GM18870 (cell line): ENCODE measurements around the gene MUC4.
A peak's percentile ranks its signal among the peaks of the same experiment; 100 is the strongest.

ENCODE experiments used
- ATAC-seq: cut with Tn5 transposase; IDR thresholded peaks from one replicate; pipeline ENCODE4 v1.9.1; 2021; ENCODE audit warnings: moderate library complexity; ENCODE audit not compliant: unreplicated experiment

Gene MUC4

GRCh38 chr3:195811756-195812155 lies at the start of gene MUC4:
Gene MUC4 (minus strand): TSS chr3:195811929. CDS start chr3:195811817, 112 bp downstream.
- no peak for ATAC-seq

GRCh38 chr3:195860456-195860855 lies 48.7 kb upstream of the MUC4 start:
- no peak for ATAC-seq

GRCh38 chr3:195859846-195860411 lies 48.2 kb upstream of the MUC4 start:
- no peak for ATAC-seq

GRCh38 chr3:195859061-195859845 lies 47.5 kb upstream of the MUC4 start:
- ATAC-seq: no peak

- no peak for ATAC-seq
Observed at GRCh38 chr3:195856410-195857084, 44.8 kb upstream of the MUC4 start.

GRCh38 chr3:195855471-195856409 lies 44.0 kb upstream of the MUC4 start:
- no peak for ATAC-seq

GRCh38 chr3:195854628-195855294 lies 43.0 kb upstream of the MUC4 start:
- ATAC-seq: no peak

- ATAC-seq: no peak
Observed at GRCh38 chr3:195853996-195854395, 42.3 kb upstream of the MUC4 start.

- ATAC-seq: no peak
Observed at GRCh38 chr3:195853036-195853435, 41.3 kb upstream of the MUC4 start.

- ATAC-seq: peak; percentile 83
Observed at GRCh38 chr3:195850857-195851543, 39.3 kb upstream of the MUC4 start.

GRCh38 chr3:195849322-195850074 lies 37.8 kb upstream of the MUC4 start:
- ATAC-seq: no peak

- ATAC-seq: no peak
Observed at GRCh38 chr3:195847055-195847950, 35.6 kb upstream of the MUC4 start.

GRCh38 chr3:195845483-195845882 lies 33.8 kb upstream of the MUC4 start:
- ATAC-seq: no peak

GRCh38 chr3:195844671-195845218 lies 33.0 kb upstream of the MUC4 start:
- no peak for ATAC-seq

- no peak for ATAC-seq
Observed at GRCh38 chr3:195839260-195840010, 27.7 kb upstream of the MUC4 start.

- ATAC-seq: no peak
Observed at GRCh38 chr3:195838714-195839113, 27.0 kb upstream of the MUC4 start.

GRCh38 chr3:195836476-195837135 lies 24.9 kb upstream of the MUC4 start:
- no peak for ATAC-seq
